Muscle of leg (tissue), 11 donors: ENCODE results near the gene HCN4. TPM values are rescaled to one million over a fixed set of nuclear protein-coding genes. Genes with fewer than 3 reads are reported as not detected.

Experiments
- DNase-seq: peaks from one replicate; pipeline ENCODE4 v3.0.0; 2013
- H3K27ac ChIP-seq: one replicate; pipeline ENCODE4 v1.5.1; 2013; ENCODE audit warnings: mild to moderate bottlenecking, low read length, control low read depth
- H3K27me3 ChIP-seq: one replicate; pipeline ENCODE4 v1.6.1; 2013; ENCODE audit warnings: low read length; ENCODE audit not compliant: control insufficient read depth, insufficient read depth
- H3K36me3 ChIP-seq: one replicate; pipeline ENCODE4 v1.6.1; 2013; ENCODE audit warnings: low read length; ENCODE audit not compliant: control insufficient read depth, insufficient read depth
- H3K4me1 ChIP-seq: one replicate; pipeline ENCODE4 v1.6.1; 2013; ENCODE audit warnings: low read length; ENCODE audit not compliant: control insufficient read depth, insufficient read depth
- H3K4me3 ChIP-seq: one replicate; pipeline ENCODE4 v1.5.1; 2013; ENCODE audit warnings: low read length, control low read depth
- H3K9me3 ChIP-seq: replicated peaks from 2 replicates; pipeline ENCODE4 v1.6.1; 2013; ENCODE audit warnings: low read depth, low read length; ENCODE audit not compliant: control insufficient read depth
- WGBS: methylation state at CpG from one replicate; pipeline ENCODE4 v1.1.5; 2013; ENCODE audit warnings: missing lambda C conversion rate; ENCODE audit not compliant: insufficient coverage; 5-methylcytosine and 5-hydroxymethylcytosine counted together
- polyA plus RNA-seq, 8 donors: library from polyadenylated mRNA; unstranded; fragments of 120-200 nt; gene quantifications; one replicate each; pipeline versions ENCODE4 v1.2.1 to v1.2.3, GENCODE V29; 2013; ENCODE audit warnings: inconsistent platforms in 1 of 8, low replicate concordance in 1 of 8; ENCODE audit not compliant: insufficient read length in 8 of 8, insufficient read depth in 1 of 8
- total RNA-seq: library from RNA; stranded (reverse); fragments of 120-200 nt; gene quantifications from one replicate; pipeline ENCODE4 v1.2.4, GENCODE V29; 2013

Gene HCN4
- total and polyA plus RNA-seq, 9 donors = not detected

DNA sequence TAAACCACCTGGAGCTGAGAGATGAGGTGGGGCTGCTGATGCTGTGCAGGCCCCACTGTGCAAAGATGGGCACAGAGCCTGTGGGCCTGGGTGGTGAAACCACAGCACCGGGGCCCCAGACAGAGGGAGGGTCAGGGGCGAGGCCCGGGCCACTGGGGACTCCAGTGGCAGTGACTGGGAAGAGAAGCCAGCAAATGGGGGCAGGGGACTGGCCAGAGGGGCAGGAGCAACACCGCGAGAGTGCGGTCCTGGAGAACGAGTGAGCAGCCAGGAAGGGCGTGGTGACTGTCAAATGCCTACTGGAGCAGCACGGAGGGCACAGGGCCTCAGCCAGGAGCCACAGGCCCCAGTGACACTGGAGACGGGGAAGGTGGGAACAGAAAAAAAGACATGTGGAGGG is 39.8 kb downstream of the HCN4 start:
- H3K27me3 ChIP-seq = no peaks in the 10 kb centered on the region
- H3K9me3 ChIP-seq = no peaks in the 10 kb centered on the region
- no peaks in the 10 kb centered on the region for H3K36me3 ChIP-seq
- H3K27ac ChIP-seq = no peak overlapping the region
- no peak overlapping the region for H3K4me3 ChIP-seq
- WGBS = 83% methylated on average over 9 of the region's 10 CpGs
- peaks cover 27% of the 10 kb centered on the region for H3K4me1 ChIP-seq
- no peak for DNase-seq

GRCh38 chr15:73328149-73328820 is 40.5 kb downstream of the HCN4 start:
- no peak for DNase-seq
- WGBS = 72% methylated on average over 12 of the region's 12 CpGs
- peaks cover 27% of the 10 kb centered on the region for H3K4me1 ChIP-seq
- H3K36me3 ChIP-seq = no peaks in the 10 kb centered on the region
- no peak overlapping the region for H3K27ac ChIP-seq
- H3K4me3 ChIP-seq = no peak overlapping the region
- no peaks in the 10 kb centered on the region for H3K27me3 ChIP-seq
- H3K9me3 ChIP-seq = no peaks in the 10 kb centered on the region

- DNase-seq = peak; percentile 16
- Histone ChIP-seq H3K9me3 (no peaks in the 10 kb centered on the region), H3K27ac (no peak overlapping the region), H3K4me1 (peaks cover 30% of the 10 kb centered on the region), H3K36me3 (no peaks in the 10 kb centered on the region), H3K4me3 (no peak overlapping the region), H3K27me3 (no peaks in the 10 kb centered on the region)
- no CpG with 5 or more reads among the region's 4 CpGs for WGBS
These were observed 42.6 kb downstream of the HCN4 start for GRCh38 chr15:73326157-73326556.

DNA sequence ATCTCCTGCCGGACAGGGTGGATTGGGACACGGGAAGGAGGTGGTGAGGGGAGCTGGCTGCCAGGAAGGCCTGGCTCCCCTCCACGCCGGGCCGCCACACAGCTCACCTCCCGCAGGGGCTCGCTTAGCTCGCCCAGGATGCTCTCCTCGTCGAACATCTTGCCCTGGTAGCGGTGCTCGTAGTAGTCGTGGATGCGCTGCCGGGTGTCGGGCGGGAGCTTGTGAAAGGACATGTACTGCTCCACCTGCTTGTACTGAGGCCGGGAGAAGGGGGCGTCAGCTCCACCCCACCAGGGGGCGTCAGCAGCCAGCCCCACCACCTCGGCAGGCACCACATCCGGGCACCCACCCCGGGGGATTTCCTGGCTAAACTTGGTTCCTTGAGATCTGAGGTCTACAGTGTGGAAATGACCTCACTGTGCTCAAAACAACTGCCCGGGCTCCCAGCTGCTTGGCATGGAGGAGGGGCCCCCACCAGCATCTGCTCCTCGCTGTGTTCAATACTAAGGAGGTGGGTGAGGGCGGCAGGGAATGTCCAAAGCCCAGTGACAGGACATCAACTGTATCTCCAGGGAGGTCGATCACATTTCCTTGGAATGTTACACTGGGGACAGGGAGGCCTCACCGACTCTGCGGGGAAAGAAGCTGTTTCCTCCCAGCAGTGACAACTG is 43.4 kb downstream of the HCN4 start:
- Histone ChIP-seq H3K4me1 (peaks cover 22% of the 10 kb centered on the region), H3K27ac (no peak overlapping the region)

DNA sequence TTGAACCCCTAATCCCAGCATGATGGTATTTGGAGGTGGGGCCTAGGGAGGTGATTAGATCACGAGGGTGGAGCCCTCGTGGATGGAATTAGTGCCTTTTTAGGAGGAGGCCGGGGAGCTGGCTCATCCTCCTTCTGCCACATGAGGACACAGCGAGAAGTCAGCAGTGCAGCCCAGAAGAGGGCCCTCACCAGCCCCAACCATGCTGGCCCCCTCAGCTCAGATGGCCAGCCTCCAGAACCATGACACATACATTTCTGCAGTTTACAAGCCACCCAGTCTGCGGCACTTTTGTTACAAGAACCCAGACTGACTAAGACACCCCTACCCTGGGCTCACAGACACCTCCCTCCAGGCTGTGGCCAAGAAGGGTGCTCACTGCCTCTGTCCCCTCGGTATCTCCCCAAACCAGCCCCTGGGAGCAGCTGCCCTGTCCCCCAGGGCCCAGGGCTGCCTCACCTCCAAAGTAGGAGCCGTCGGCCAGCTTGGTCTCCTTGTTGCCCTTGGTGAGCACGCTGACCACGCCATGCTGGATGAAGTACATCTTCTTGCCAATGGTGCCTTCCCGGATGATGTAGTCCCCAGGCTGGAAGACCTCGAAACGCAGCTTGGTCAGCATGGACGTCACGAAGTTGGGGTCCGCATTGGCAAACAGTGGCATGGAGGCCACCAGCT is 44.1 kb downstream of the HCN4 start:
- Histone ChIP-seq H3K4me3 (no peak overlapping the region), H3K27me3 (peaks cover 2% of the 10 kb centered on the region), H3K36me3 (no peaks in the 10 kb centered on the region), H3K9me3 (no peaks in the 10 kb centered on the region), H3K27ac (no peak overlapping the region), H3K4me1 (peaks cover 16% of the 10 kb centered on the region)
- WGBS = 86% methylated on average over 16 of the region's 16 CpGs
- no peak for DNase-seq

More for the DNA sequence above, 43.4 kb downstream of the HCN4 start:
- DNase-seq = peak; percentile 7
- H3K36me3 ChIP-seq = no peaks in the 10 kb centered on the region
- peaks cover under 1% of the 10 kb centered on the region for H3K27me3 ChIP-seq
- no peak overlapping the region for H3K4me3 ChIP-seq
- H3K9me3 ChIP-seq = no peaks in the 10 kb centered on the region
- 76% methylated on average over 25 of the region's 29 CpGs for WGBS

- WGBS = 93% methylated on average over 14 of the region's 16 CpGs
- Histone ChIP-seq H3K27ac (no peak overlapping the region), H3K4me1 (peaks cover 16% of the 10 kb centered on the region), H3K36me3 (no peaks in the 10 kb centered on the region), H3K4me3 (no peak overlapping the region), H3K9me3 (no peaks in the 10 kb centered on the region), H3K27me3 (peaks cover 5% of the 10 kb centered on the region)
- no peak for DNase-seq
These were observed 44.8 kb downstream of the HCN4 start for GRCh38 chr15:73323956-73324355.

DNA sequence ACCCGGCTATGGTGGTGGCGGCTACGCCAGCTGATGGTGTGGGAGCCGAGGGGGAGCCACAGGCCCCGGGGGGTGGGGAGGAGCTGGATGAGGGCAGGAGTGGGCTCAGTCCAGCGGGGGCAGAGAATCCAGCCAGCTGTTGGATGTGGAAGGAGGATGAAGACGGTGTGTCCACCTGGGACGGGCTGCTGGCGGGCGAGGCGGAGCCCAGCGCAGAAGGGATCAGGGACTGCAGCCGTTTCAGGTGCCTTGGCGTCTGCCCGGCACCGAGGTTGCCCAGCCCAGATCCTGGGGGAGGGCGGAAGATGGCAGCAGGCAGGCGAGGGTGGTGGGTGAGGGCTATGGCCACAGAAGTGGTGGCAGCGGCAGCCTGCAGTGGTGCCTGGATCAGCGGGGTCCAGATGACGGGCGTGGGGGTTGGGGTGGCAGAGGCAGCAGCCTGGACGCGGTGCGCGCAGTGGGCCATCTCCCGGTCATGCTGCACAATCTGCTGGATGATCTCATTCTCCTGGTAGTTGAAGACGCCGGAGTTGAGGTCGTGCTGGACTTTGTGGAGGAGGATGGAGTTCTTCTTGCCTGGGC is 45.3 kb downstream of the HCN4 start:
- DNase-seq = no peak
- Histone ChIP-seq H3K4me1 (peaks cover 16% of the 10 kb centered on the region), H3K4me3 (no peak overlapping the region), H3K36me3 (no peaks in the 10 kb centered on the region), H3K27me3 (peaks cover 8% of the 10 kb centered on the region), H3K27ac (no peak overlapping the region), H3K9me3 (no peaks in the 10 kb centered on the region)
- 91% methylated on average over 27 of the region's 30 CpGs for WGBS

DNA sequence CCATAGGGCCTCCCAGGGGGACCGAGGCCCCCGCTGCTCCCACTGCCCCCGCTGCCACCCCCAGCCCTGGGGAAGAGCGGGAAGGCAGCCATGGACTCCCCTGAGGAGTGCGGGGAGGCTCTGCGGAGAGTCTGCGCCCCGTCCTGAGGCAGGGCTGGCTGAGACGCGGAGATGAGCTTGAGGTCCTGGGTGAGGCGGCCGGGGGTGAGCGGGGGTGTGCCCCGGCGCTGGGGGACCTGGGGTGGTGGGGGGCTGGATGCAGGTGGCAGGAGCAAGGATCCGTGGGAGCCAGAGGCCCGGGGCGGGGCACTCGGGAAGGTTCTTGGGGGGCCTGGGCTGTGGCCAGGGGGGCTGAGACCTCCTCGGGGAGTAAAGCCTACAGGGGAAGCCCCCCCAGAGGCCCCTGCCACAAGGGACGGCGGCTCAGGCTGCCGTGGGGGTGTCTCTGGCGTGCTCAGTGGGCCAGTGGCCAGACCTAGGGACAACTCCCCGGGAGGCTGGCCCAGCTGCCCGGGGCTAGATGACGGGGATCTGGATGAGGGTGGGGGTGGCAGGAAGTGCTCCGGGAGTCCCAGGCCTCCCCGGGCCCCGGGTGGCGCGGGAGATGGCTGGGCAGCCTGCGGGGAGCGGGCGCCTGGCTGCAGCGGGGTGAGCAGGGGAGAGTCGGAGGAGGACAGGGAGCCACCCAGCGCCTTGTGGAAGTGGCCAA is 45.9 kb downstream of the HCN4 start:
- peaks cover 16% of the 10 kb centered on the region for H3K4me1 ChIP-seq
- H3K27ac ChIP-seq = no peak overlapping the region
- no peak overlapping the region for H3K4me3 ChIP-seq
- no peaks in the 10 kb centered on the region for H3K36me3 ChIP-seq
- no peaks in the 10 kb centered on the region for H3K9me3 ChIP-seq
- no peak for DNase-seq
- H3K27me3 ChIP-seq = peaks cover 11% of the 10 kb centered on the region
- WGBS = 80% methylated on average over 29 of the region's 38 CpGs

- no peaks in the 10 kb centered on the region for H3K9me3 ChIP-seq
- H3K4me1 ChIP-seq = peaks cover 16% of the 10 kb centered on the region
- H3K4me3 ChIP-seq = no peak overlapping the region
- no peak overlapping the region for H3K27ac ChIP-seq
- peak; percentile 20 for DNase-seq
- H3K27me3 ChIP-seq = peaks cover 11% of the 10 kb centered on the region
- H3K36me3 ChIP-seq = no peaks in the 10 kb centered on the region
- 58% methylated on average over 8 of the region's 17 CpGs for WGBS
These were observed 47.0 kb downstream of the HCN4 start for GRCh38 chr15:73321496-73322450.
